DND-41 (cell line): ENCODE data around the gene APOO.
"Not testable (repeated sequence)": the region's sequence is repeated elsewhere in the genome, so short reads cannot be mapped to it uniquely, and the experiment has no call there.

Source experiments
- ATAC-seq: fragments of 200-7000 bp; cut with Tn5 transposase; 3 replicates; pipeline ENCODE4 v1.9.1; 2021; ENCODE audit warnings: low read depth; ENCODE audit not compliant: insufficient read depth
- DNase-seq: peaks from one replicate; pipeline ENCODE4 v3.0.0-alpha.2; 2020
- H2AFZ ChIP-seq: 2 replicates; pipeline ENCODE4 v1.6.0; 2012; ENCODE audit warnings: low read depth, low read length
- H3K27ac ChIP-seq: 2 replicates; pipeline ENCODE4 v1.5.1; 2012; ENCODE audit warnings: low read length, inconsistent platforms
- H3K27me3 ChIP-seq: fragments of 200-600 bp; sonication (generic); 2 replicates; pipeline ENCODE4 v1.6.0; 2012; ENCODE audit warnings: low read length, mild to moderate bottlenecking, inconsistent platforms; ENCODE audit not compliant: insufficient read depth, poor library complexity
- H3K36me3 ChIP-seq: 2 replicates; pipeline ENCODE4 v1.5.1; 2012; ENCODE audit warnings: low read length, inconsistent platforms; ENCODE audit not compliant: insufficient read depth
- H3K4me1 ChIP-seq: 2 replicates; pipeline ENCODE4 v1.5.1; 2012; ENCODE audit warnings: mild to moderate bottlenecking, low read length; ENCODE audit not compliant: insufficient read depth
- H3K4me2 ChIP-seq: 2 replicates; pipeline ENCODE4 v1.6.0; 2012; ENCODE audit warnings: mild to moderate bottlenecking, moderate library complexity, low read length, inconsistent platforms; ENCODE audit not compliant: insufficient read depth
- H3K4me3 ChIP-seq, 2 experiments: fragments of 200-600 bp in 1 of 2; shearing (Covaris generic) in 1 of 2; 2 replicates each; pipeline ENCODE4 v1.5.1; 2012 to 2016; ENCODE audit warnings: inconsistent platforms in 2 of 2, low read length in 2 of 2, mild to moderate bottlenecking in 2 of 2, low read depth in 1 of 2, moderate library complexity in 1 of 2
- H3K79me2 ChIP-seq: 2 replicates; pipeline ENCODE4 v1.6.0; 2012; ENCODE audit warnings: low read length, inconsistent platforms; ENCODE audit not compliant: insufficient read depth
- H3K9ac ChIP-seq: 2 replicates; pipeline ENCODE4 v1.6.0; 2012; ENCODE audit warnings: low read depth, mild to moderate bottlenecking, inconsistent platforms, low read length, moderate library complexity
- H3K9me3 ChIP-seq: 2 replicates; pipeline ENCODE4 v1.5.1; 2012; ENCODE audit warnings: low read length, moderate library complexity, mild to moderate bottlenecking, inconsistent platforms; ENCODE audit not compliant: insufficient read depth, severe bottlenecking
- H4K20me1 ChIP-seq: 2 replicates; pipeline ENCODE4 v1.6.0; 2012; ENCODE audit warnings: low read length; ENCODE audit not compliant: insufficient read depth
- EZH2 ChIP-seq: IDR thresholded peaks from 3 replicates; pipeline ENCODE4 v1.6.1; 2012; ENCODE audit warnings: borderline replicate concordance, low read depth, mild to moderate bottlenecking, moderate library complexity, low read length, inconsistent platforms; ENCODE audit not compliant: severe bottlenecking
- TF ChIP-seq, protein P1 (sequence below): IDR thresholded peaks from 2 replicates; pipeline ENCODE4 v1.5.1; 2012; ENCODE audit warnings: borderline replicate concordance, low read length, moderate library complexity, mild to moderate bottlenecking; ENCODE audit not compliant: poor library complexity, severe bottlenecking; ENCODE audit errors: extremely low read depth

APOO gene

GRCh38 chrX:23870041-23870440, 37.7 kb downstream of the APOO start:
- Histone ChIP-seq H3K9ac (no peak overlapping the region), H3K27me3 (no peaks in the 10 kb centered on the region), H2AFZ (no peak overlapping the region), H3K79me2 (no peaks in the 10 kb centered on the region), H3K4me1 (no peaks in the 10 kb centered on the region), H3K27ac (no peak overlapping the region), H3K4me2 (no peak overlapping the region), H3K9me3 (no peaks in the 10 kb centered on the region), H3K36me3 (peaks cover 10% of the 10 kb centered on the region; the same call in 1 of the 2 replicates), H3K4me3 (no peak overlapping the region), H4K20me1 (no peaks in the 10 kb centered on the region)
- no peak for ATAC-seq
- no peak for DNase-seq
- TF ChIP-seq EZH2 = no peak
- TF ChIP-seq, protein P1, sequence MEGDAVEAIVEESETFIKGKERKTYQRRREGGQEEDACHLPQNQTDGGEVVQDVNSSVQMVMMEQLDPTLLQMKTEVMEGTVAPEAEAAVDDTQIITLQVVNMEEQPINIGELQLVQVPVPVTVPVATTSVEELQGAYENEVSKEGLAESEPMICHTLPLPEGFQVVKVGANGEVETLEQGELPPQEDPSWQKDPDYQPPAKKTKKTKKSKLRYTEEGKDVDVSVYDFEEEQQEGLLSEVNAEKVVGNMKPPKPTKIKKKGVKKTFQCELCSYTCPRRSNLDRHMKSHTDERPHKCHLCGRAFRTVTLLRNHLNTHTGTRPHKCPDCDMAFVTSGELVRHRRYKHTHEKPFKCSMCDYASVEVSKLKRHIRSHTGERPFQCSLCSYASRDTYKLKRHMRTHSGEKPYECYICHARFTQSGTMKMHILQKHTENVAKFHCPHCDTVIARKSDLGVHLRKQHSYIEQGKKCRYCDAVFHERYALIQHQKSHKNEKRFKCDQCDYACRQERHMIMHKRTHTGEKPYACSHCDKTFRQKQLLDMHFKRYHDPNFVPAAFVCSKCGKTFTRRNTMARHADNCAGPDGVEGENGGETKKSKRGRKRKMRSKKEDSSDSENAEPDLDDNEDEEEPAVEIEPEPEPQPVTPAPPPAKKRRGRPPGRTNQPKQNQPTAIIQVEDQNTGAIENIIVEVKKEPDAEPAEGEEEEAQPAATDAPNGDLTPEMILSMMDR = no peak

GRCh38 chrX:23864742-23865326, 42.9 kb downstream of the APOO start:
- DNase-seq = no peak
- no peak overlapping the region for H2AFZ ChIP-seq
- no peak overlapping the region for H3K4me2 ChIP-seq
- no peak overlapping the region for H3K27ac ChIP-seq
- H3K27me3 ChIP-seq = no peaks in the 10 kb centered on the region
- peaks cover 14% of the 10 kb centered on the region; the same call in 1 of the 2 replicates for H3K36me3 ChIP-seq
- no peak for ATAC-seq
- H3K4me3 ChIP-seq = no peak overlapping the region
- no peaks in the 10 kb centered on the region for H4K20me1 ChIP-seq
- no peaks in the 10 kb centered on the region for H3K9me3 ChIP-seq
- H3K79me2 ChIP-seq = no peaks in the 10 kb centered on the region
- H3K9ac ChIP-seq = no peak overlapping the region
- no peak for TF ChIP-seq EZH2
- TF ChIP-seq, protein P1 = no peak
- H3K4me1 ChIP-seq = no peaks in the 10 kb centered on the region

- DNase-seq, H3K9me3 ChIP-seq, H3K4me2 ChIP-seq, H3K27ac ChIP-seq, H3K79me2 ChIP-seq, H3K9ac ChIP-seq, H3K4me3 ChIP-seq, H3K27me3 ChIP-seq, ATAC-seq, H2AFZ ChIP-seq, H4K20me1 ChIP-seq, H3K4me1 ChIP-seq: not testable (repeated sequence)
- H3K36me3 ChIP-seq = peaks cover 30% of the 10 kb centered on the region
Observed at GRCh38 chrX:23861952-23862351, 45.8 kb downstream of the APOO start.

GRCh38 chrX:23861215-23861896, 46.4 kb downstream of the APOO start:
- Histone ChIP-seq H3K9ac (no peak overlapping the region), H4K20me1 (no peaks in the 10 kb centered on the region), H3K4me2 (no peak overlapping the region), H3K27me3 (no peaks in the 10 kb centered on the region), H3K36me3 (peaks cover 32% of the 10 kb centered on the region), H3K27ac (no peak overlapping the region), H3K4me1 (no peaks in the 10 kb centered on the region), H2AFZ (no peak overlapping the region), H3K4me3 (no peak overlapping the region), H3K9me3 (no peaks in the 10 kb centered on the region), H3K79me2 (no peaks in the 10 kb centered on the region)
- ATAC-seq = peak; percentile 56; the same call in 2 of the 3 replicates
- peak; percentile 4 for DNase-seq
- TF ChIP-seq, protein P1 = no peak
- no peak for TF ChIP-seq EZH2

DNA sequence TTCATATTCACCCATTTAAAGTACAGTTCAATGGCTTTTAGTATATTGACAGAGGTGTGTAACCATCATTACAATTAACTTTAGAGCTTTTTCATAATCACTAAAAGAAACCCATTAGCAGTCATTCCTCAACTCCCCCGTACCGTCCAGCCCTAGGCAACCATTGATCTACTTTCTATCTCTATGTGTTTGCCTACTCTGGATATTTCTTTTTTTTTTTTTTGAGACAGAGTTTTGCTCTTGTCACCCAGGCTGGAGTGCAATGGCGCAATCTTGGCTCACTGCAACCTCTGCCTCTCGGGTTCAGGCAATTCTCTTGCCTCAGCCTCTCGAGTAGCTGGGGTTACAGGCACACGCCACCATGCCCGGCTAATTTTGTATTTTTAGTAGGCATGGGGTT, 48.5 kb downstream of the APOO start:
- ATAC-seq, H4K20me1 ChIP-seq, H2AFZ ChIP-seq, H3K27ac ChIP-seq, H3K79me2 ChIP-seq, H3K9ac ChIP-seq, H3K4me2 ChIP-seq, DNase-seq, H3K4me3 ChIP-seq, H3K4me1 ChIP-seq, H3K27me3 ChIP-seq, H3K9me3 ChIP-seq: not testable (repeated sequence)
- peaks cover 27% of the 10 kb centered on the region for H3K36me3 ChIP-seq
